Medulla oblongata (tissue), 1 donor: ENCODE results near the gene CDC34.

ENCODE experiments used
- DNase-seq: peaks from one replicate; pipeline ENCODE4 v3.0.0-alpha.2; 2015; ENCODE audit errors: extremely low spot score

Gene CDC34

DNA sequence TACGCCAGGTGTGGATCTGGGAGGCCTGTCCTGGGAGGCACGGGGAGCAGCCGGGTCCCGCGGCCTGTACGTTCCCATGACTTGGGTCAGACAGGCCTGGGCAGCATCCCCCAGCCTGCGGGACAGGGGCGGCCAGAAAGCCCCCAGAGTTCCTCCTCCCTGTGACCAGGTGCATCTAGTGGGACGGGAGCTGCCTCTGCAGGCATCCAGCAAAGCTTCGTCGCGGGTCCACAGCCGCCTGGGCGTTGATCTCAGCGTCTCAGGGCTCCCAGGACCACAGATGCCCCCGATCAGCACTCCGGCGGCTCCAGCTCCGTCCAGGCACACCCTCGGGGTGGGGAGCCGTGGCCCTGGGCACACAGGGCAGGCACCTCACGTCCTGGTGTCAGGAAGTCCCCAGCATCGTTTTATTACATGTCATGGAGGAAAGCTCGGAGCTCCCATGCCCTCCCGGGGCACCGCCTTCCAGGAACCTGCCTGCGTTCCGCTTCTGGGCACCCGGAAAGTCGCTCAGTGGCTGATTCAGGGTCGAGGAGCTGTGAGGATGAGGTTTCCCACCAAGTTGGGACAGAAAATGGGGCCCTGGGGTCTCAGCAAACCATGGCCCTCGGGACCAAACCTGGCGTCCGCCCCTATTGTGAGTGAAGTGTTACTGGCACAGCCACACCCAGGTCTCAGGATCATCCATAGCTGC, 10.8 kb downstream of the CDC34 start:
- no peak for DNase-seq

DNA sequence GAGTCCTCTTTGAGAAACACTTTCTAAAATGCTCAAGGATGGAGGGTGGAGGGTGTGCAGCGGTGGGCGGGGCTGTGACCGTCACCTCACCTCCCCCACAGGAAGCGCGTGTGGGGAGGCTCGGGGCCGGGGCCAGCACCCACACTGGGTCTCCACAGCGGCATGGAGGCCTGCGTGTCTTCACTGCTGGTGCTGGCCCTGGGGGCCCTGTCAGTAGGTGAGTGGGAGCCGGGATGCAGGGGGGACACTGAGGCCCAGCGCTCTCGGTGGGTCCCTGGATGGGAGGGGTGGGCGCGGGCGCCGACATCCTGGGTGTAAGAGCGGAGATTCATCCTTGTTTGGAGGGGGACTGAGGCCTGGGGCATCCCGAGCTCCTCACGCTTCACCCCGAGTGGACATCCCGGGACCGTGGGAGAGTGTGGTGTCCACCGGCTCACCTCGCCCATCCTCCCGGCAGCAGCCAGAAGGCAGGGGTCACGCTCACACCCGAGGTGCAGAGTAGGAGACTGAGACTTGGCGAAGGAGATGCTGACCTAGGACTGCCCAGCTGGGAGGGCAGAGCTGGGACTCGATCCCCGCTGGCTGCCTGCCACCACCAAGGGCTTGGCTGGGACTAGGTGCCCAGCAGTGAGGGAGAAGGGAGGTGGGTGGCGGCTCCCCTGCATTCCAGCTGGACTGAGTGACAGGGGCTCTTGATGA, 12.5 kb downstream of the CDC34 start, which contains the start of gene GZMM:
GZMM (plus strand) TSS at position 144 of the 699 bp plus-strand sequence; CDS start at position 163, 19 bp downstream.
- no peak for DNase-seq

DNA sequence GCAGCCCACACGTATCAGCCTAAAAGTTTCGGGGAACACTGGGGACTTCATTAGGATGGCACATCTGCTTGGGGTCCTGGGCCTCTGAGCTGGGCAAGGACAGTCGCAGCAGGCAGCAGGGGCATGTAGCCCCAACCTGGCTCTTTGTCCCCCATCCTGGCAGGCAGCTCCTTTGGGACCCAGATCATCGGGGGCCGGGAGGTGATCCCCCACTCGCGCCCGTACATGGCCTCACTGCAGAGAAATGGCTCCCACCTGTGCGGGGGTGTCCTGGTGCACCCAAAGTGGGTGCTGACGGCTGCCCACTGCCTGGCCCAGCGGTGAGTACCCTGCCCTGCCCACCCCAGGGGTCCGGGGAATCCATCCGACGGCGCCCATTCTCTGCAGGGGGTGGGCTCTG, 15.6 kb downstream of the CDC34 start:
- no peak for DNase-seq

DNA sequence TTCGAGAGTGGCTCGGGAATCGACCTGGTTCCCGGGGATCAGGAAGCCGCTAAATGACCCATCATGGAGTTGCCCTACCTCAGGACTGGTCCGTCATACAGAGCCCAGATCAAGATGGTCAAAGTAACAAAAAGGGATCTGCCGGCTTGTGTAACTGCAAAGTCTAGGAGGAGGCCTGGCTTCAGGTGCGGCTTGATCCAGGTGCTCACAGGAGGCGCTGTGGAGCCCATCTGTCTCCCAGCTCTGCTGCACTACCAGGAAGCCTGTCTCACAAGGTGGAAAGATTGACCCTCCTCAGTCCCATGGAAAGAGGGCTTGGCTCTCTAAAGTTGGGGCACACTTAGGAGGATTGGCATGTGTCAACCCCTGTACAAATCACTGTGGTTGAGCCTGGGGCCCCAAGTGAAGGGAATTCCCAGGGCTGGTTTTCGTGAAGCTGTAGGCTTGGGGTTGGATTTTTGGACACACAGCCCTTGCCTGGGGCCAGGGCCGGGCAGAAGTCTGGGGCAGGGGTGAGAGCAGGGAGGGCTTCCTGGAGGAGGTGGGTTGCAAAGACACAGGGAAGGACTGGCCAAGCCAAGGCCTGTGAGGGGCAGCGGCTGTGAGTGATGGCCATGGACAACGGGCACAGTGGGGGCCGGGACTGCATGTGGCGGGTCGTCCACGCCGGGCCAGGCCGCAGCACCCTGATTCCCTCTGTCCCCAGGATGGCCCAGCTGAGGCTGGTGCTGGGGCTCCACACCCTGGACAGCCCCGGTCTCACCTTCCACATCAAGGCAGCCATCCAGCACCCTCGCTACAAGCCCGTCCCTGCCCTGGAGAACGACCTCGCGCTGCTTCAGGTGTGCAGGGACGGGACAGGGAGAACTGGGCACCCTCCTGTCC, 16.5 kb downstream of the CDC34 start:
- no peak for DNase-seq

DNA sequence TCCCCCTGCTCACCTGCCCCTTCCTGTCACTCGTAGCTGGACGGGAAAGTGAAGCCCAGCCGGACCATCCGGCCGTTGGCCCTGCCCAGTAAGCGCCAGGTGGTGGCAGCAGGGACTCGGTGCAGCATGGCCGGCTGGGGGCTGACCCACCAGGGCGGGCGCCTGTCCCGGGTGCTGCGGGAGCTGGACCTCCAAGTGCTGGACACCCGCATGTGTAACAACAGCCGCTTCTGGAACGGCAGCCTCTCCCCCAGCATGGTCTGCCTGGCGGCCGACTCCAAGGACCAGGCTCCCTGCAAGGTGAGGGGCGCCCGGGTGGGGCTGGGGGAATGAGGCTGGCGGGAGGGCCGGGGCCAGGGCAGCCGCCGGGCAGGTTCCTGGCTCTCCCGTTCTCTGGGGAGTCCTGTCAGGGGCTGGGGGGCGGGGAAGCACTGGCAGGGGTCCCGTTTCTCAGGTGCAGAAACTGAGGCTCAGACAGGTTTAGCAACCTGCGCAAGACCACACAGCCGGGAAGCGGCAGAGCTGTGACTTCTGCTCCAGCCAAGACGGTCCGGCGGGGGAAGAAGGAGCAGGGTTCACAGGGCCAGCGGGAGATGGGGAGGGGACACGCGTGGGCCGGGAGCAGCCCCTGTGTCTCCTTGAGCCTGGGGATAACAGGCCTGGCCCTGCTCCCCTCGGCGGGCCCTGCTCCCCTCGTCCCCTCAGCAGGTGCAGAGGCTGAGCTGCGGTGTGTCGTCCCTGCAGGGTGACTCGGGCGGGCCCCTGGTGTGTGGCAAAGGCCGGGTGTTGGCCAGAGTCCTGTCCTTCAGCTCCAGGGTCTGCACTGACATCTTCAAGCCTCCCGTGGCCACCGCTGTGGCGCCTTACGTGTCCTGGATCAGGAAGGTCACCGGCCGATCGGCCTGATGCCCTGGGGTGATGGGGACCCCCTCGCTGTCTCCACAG, 17.6 kb downstream of the CDC34 start:
- DNase-seq = no peak

DNA sequence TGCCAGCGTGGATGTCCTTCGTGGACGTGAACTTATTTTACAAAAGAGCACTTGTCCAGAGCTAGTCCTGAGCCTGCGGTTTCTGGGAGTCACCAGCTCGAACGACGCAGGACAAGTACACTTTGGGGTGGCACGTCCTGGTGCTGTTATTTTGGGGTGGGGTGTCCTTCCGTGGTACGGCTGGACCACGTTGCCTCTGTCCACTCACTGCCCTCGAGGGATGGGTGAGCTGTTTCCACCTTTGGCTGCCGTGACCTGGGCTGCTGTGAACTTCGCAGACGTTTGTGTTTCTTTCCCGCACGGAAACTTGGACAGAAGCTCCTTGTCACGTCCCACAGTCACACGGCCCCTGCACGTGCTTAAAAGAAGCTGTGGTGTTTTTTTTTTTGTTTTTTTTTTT, 23.3 kb downstream of the CDC34 start:
- DNase-seq = no peak

DNA sequence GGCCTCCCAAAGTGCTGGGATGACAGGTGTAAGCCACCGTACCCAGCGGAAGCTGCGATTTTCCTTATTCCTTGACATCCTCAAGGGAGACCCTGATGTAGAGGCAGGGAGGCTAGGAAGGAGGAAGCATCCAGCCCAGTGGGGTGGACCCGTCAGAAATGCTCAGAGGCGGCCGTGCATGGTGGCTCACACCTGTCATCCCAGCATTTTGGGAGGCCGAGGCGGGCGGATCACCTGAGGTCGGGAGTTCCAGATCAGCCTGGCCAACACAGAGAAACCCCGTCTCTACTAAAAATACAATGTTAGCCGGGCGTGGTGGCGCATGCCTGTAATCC, 23.9 kb downstream of the CDC34 start:
- no peak for DNase-seq

DNA sequence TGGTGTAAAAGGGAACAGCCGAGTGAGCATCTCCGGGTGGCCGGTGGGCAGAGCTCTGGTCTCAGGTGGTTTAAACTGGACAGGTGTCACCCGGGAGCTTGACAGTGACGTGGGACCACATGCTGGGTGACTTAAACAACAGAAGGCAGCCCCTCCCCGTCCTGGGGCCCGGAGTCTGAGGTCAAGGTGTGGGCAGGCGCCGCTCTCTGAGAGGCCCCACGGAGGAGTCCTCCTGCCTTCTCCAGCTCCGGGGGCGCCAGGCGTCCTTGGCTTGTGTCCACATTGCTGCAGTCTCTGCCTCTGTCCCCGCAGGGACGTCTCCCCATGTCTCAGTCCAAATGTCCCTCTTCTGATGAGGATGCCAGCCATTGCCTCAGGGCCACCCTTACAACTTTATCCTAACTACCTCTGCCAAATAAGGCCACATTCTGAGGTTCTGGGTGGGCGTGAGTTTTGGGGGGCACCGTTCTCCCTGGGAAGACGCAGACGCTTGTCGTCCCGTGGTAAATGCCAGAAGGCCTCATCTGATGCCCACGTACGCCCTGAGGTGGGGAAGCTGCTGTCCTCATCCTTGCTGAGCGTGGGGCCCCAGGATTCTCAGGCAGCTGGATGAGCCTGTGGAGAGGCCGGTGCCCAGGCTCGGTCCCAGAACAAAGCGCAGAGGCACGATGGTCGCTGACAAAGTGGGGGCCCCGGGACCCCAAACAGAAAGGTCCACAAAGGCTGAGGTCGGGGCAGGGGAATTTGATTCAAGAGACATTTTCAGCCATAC, 25.2 kb downstream of the CDC34 start:
- DNase-seq = no peak

DNA sequence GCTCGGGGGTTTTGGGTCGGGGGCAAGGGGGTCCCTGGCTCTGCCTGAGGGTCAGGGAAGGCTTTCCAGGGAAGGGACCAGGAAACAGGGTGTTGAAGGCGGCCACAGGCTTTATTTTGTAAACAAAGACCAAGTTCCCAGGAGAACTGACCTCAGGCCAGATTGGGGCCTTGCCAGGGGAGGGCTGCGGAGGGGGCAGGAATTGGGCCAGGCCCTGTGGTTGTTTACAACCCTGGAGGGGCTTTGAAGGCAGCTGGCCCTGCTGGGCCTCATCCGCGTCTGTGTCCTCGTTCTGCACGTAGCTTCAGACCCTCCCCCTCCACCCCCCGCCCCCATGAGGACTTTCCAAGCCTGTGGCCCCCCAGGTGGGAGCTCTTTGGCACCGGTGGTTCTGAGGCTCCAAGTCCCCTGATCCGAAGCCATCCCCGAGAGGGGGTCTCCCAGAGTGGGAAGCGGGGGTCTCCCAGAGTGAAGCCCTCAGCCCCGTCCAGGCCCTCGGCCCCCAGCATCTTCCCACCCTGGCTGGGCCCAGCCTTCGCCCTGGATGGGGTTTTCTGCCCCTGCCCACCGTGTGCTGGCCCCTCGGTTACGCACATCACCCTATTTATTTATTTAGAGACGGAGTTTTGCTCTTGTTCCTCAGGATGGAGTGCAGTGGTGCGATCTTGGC, 27.3 kb downstream of the CDC34 start:
- DNase-seq = no peak

DNA sequence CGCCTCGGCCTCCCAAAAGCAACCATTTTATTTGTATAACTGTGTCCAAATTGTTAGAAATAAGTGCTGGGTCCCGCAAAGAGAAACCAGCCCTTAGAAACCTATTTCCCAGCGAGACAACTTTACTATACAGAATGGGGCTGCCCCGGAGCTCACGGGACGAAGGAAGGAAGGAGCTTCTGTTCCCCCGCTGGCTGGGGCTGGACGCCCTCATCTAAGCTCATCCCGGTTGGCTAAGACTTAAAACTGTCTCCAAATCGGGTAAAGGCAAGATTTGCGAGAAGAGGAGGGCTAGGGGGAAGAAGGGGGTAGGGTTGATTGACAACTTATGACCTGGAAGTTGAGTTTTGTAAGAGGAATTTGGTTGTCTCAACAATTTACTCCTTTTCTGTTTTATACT, 28.6 kb downstream of the CDC34 start:
- DNase-seq = no peak

DNA sequence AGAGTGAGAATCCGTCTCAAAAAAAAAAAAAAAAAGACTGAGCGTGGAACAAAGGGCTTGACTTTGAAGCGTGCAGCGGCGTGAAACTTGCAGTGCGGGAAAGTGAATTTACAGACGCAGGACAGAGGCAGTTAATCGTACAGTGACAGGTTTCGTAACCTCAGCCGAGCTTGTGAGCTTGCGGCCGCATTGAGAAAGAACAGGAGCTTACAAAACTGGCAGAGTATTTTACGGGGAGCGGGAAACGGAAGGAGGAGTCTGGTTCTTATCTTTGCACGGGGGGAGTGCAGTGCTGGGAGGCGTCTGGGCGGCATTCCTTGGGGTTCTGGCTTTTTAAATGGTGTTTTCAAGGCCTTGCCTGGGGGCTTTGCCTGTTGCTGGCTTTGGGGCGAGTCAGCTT, 34.8 kb downstream of the CDC34 start:
- no peak for DNase-seq

DNA sequence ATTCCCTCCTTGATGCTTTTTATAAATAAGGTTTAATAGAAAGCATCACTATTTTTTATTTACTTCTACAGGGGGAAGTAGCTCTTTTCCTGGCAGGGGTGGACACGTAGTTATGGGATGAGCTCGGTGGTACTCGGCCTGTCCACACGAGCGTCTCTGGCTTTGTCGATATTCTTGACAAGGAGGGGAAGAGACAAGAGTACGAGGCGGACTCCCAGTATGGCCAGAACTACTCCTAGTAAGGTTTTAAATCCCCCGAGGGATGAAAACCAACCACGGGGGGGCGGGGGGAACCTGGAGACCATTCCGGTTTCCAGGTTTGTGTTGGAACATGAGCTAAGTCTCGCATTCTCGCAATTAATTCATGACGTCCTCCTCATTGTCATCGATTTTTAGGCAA, 35.3 kb downstream of the CDC34 start:
- no peak for DNase-seq

DNA sequence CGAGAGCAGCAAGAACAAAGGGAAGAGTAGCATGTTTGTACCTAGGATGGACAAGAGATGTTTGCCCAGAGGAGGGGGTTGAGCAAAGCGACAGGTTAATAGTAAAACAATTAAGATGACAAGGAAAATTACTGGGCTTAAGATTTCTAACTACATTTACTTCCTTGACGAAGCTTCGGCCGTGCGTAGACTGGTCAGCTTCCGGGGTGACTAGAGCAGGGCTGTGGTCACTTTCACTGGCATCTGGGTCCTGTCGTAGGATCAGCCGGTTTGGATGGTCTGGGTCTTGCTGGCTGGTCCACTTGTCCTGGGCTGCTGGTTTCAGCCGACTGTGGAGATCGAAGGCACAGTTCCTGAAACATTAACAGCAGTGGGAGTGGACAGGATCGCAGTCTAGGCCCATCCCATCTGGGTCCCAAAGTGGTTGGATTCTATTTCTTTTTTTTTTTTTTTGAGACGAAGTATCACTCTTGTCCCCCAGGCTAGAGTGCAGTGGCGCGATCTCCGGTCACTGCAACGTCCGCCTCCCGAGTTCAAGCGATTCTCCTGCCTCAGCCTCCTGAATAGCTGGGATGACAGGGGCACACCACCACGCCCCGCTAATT, 35.8 kb downstream of the CDC34 start:
- no peak for DNase-seq

DNA sequence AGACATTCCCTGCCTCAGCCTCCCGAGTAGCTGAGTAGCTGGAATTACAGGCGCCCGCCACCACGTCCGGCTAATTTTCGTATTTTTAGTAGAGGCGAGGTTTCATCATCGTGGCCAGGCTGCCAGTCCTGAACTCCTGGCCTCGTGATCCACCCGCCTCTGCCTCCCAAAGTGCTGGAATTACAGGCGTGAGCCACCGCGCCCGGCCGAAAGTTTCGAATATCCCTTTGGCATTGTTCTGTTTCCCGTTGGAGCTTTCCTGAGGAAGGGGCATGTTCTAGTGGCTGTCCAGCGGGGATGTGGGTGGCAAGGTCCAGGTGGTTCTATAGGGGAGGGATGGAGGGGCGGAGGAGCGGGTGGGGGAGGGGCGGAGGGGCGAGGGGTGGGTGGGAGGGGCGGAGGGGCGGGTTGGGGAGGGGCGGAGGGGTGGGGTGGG, 38.7 kb downstream of the CDC34 start:
- DNase-seq = no peak

DNA sequence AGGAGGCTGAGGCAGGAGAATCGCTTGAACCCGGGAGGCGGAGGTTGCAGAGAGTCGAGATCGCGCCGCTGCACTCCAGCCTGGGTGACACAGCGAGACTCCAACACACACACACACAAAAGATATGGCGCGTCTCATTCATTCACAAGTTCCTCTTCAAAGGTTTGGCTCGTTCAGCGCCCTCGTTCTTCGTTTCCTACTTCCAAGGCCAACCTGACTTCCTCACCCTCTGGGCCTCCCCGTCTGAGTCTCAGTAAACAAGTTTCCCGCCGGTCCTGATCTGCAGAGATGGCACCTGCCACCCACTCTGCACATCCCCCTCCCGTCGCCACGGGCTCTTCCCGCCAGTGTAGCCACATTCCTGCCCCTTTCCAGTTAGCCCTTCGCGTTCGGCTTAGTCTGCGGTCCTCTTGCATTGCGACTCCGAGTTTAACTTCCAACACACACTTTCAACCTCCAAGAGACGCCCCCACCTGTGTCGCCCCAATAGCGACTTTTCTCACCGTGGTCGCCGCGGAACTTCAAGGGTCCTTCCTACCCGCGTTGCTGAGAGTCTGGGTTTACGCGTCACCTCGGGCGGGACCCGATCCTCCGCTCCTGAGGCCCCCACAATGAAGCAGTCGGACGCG, 39.5 kb downstream of the CDC34 start:
- peak; percentile 41 for DNase-seq

DNA sequence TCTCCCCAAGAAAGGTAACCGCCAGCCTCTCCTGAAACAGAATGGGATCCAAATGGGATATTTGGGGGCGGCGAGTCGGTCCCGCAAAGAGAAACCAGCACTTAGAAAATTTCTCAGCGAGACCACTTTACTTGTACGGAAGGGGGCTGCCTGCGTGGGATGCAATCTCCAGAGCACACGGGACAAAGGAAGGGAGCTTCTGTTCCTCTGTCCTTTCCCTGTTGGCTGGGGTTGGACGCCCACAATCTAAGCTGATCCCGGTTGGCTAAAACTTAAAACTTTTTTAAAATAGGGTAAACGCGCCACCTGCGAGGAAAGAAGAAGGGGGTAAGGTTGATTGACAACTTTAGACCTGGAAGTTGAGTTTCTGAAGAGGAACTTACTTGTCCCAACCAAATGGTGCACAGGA, 40.0 kb downstream of the CDC34 start:
- peak; percentile 40 for DNase-seq

DNA sequence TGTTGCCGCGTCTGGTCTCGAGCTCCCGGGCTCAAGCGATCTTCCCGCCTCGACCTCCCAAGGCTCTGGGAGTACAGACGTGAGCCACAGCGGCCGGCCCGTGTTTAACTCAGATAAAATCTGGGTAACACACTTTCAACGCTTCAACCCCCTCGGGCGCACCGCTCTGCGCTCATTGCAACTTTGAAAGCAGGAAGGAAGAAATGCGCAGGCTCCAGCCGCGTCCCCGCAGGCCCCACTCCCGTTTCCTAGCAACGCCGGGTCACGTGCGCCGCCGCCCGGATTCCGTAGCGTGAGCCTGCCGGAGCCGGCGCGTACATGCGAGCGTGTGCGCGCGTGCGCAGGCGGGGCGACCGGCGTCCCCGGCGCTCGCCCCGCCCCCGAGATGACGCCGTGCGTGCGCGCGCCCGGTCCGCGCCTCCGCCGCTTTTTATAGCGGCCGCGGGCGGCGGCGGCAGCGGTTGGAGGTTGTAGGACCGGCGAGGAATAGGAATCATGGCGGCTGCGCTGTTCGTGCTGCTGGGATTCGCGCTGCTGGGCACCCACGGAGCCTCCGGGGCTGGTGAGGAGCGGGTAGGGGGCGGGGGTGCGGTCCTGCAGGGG, 40.7 kb downstream of the CDC34 start, which contains the start of gene BSG:
BSG (plus strand) TSS at position 457 of the 603 bp plus-strand sequence; CDS start at position 496, 39 bp downstream.
- DNase-seq = peak; percentile 98

DNA sequence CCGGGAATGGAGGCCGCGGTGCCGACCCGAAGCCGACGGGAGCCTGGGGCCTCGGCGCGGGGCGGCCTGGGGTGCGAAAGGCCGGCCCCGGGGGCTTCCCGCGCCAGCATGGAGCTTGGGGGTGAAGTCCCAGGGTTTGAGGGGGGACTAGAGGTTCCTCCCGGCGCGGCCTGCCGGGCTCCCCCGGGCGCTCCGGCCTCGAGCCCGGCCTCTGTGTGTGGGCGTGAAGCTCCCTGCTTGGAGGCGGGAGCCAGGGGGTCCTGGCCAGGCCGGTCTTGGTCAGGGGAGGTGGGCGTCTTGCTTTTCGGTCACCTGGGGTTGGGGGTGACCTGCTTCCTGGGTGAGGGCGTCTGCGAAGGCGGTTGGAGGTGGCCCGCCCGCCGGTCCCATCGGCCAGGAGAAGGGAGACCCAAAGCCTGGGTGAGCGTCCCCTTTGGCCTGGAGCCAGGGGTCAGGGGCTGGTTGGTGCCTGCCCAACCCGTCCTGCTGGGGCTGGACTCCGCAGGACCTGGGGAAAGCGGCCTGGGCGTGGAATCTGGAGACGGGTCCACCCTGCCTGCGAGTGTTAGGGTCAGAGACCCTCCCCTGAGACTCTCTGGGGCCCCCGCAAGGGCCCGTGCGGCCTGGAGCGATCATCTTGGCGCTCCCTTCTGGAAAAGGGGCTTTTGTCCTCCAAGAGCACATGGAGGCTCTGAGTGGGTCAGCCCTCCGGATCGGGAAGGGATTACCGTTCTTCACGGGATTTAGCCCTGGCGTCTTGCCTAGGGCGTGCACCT, 41.4 kb downstream of the CDC34 start:
- peak; percentile 34 for DNase-seq
